DND-41 (cell line): Measurements from ENCODE around the gene MAPK13.
"Not testable (repeated sequence)": the region's sequence is repeated elsewhere in the genome, so short reads cannot be mapped to it uniquely, and the experiment has no call there.

ENCODE experiments used
- ATAC-seq: fragments of 200-7000 bp; cut with Tn5 transposase; 3 replicates; pipeline ENCODE4 v1.9.1; 2021; ENCODE audit warnings: low read depth; ENCODE audit not compliant: insufficient read depth
- DNase-seq: peaks from one replicate; pipeline ENCODE4 v3.0.0-alpha.2; 2020
- H2AFZ ChIP-seq: 2 replicates; pipeline ENCODE4 v1.6.0; 2012; ENCODE audit warnings: low read depth, low read length
- H3K27ac ChIP-seq: 2 replicates; pipeline ENCODE4 v1.5.1; 2012; ENCODE audit warnings: low read length, inconsistent platforms
- H3K27me3 ChIP-seq: fragments of 200-600 bp; sonication (generic); 2 replicates; pipeline ENCODE4 v1.6.0; 2012; ENCODE audit warnings: low read length, mild to moderate bottlenecking, inconsistent platforms; ENCODE audit not compliant: insufficient read depth, poor library complexity
- H3K36me3 ChIP-seq: 2 replicates; pipeline ENCODE4 v1.5.1; 2012; ENCODE audit warnings: low read length, inconsistent platforms; ENCODE audit not compliant: insufficient read depth
- H3K4me1 ChIP-seq: 2 replicates; pipeline ENCODE4 v1.5.1; 2012; ENCODE audit warnings: mild to moderate bottlenecking, low read length; ENCODE audit not compliant: insufficient read depth
- H3K4me2 ChIP-seq: 2 replicates; pipeline ENCODE4 v1.6.0; 2012; ENCODE audit warnings: mild to moderate bottlenecking, moderate library complexity, low read length, inconsistent platforms; ENCODE audit not compliant: insufficient read depth
- H3K4me3 ChIP-seq, 2 experiments: fragments of 200-600 bp in 1 of 2; shearing (Covaris generic) in 1 of 2; 2 replicates each; pipeline ENCODE4 v1.5.1; 2012 to 2016; ENCODE audit warnings: inconsistent platforms in 2 of 2, low read length in 2 of 2, mild to moderate bottlenecking in 2 of 2, low read depth in 1 of 2, moderate library complexity in 1 of 2
- H3K79me2 ChIP-seq: 2 replicates; pipeline ENCODE4 v1.6.0; 2012; ENCODE audit warnings: low read length, inconsistent platforms; ENCODE audit not compliant: insufficient read depth
- H3K9ac ChIP-seq: 2 replicates; pipeline ENCODE4 v1.6.0; 2012; ENCODE audit warnings: low read depth, mild to moderate bottlenecking, inconsistent platforms, low read length, moderate library complexity
- H3K9me3 ChIP-seq: 2 replicates; pipeline ENCODE4 v1.5.1; 2012; ENCODE audit warnings: low read length, moderate library complexity, mild to moderate bottlenecking, inconsistent platforms; ENCODE audit not compliant: insufficient read depth, severe bottlenecking
- H4K20me1 ChIP-seq: 2 replicates; pipeline ENCODE4 v1.6.0; 2012; ENCODE audit warnings: low read length; ENCODE audit not compliant: insufficient read depth
- CTCF ChIP-seq: IDR thresholded peaks from 2 replicates; pipeline ENCODE4 v1.5.1; 2012; ENCODE audit warnings: borderline replicate concordance, low read length, moderate library complexity, mild to moderate bottlenecking; ENCODE audit not compliant: poor library complexity, severe bottlenecking; ENCODE audit errors: extremely low read depth
- EZH2 ChIP-seq: IDR thresholded peaks from 3 replicates; pipeline ENCODE4 v1.6.1; 2012; ENCODE audit warnings: borderline replicate concordance, low read depth, mild to moderate bottlenecking, moderate library complexity, low read length, inconsistent platforms; ENCODE audit not compliant: severe bottlenecking

The MAPK13 gene

GRCh38 chr6:36129941-36130666, at the start of gene MAPK13:
MAPK13 (plus strand) TSS chr6:36130513; CDS start chr6:36130583, 70 bp downstream.
- Histone ChIP-seq H3K4me2 (no peak within 1 kb of the TSS), H3K4me1 (no peaks in the 10 kb centered on the region), H3K9me3 (no peaks in the 10 kb centered on the region), H3K9ac (no peak within 1 kb of the TSS), H3K27ac (no peak within 1 kb of the TSS), H2AFZ (no peak within 1 kb of the TSS), H3K36me3 (no peaks in the 10 kb centered on the region), H3K27me3 (no peaks in the 10 kb centered on the region), H3K79me2 (no peaks in the 10 kb centered on the region), H3K4me3 (no peak within 1 kb of the TSS), H4K20me1 (no peaks in the 10 kb centered on the region)
- no peak for ATAC-seq
- DNase-seq: no peak
- TF ChIP-seq EZH2: no peak
- TF ChIP-seq CTCF: no peak

- H3K27me3 ChIP-seq: no peaks in the 10 kb centered on the region
- H3K79me2 ChIP-seq: no peaks in the 10 kb centered on the region
- H3K27ac ChIP-seq: no peak overlapping the region
- H3K4me1 ChIP-seq: no peaks in the 10 kb centered on the region
- H3K9me3 ChIP-seq: no peaks in the 10 kb centered on the region
- H4K20me1 ChIP-seq: no peaks in the 10 kb centered on the region
- TF ChIP-seq CTCF: no peak
- TF ChIP-seq EZH2: no peak
- H3K9ac ChIP-seq: no peak overlapping the region
- H3K4me3 ChIP-seq: no peak overlapping the region
- peaks cover 71% of the 10 kb centered on the region for H3K36me3 ChIP-seq
- H2AFZ ChIP-seq: no peak overlapping the region
- ATAC-seq (no peak), DNase-seq (no peak)
- H3K4me2 ChIP-seq: no peak overlapping the region
Observed at GRCh38 chr6:36082318-36082717, 48.0 kb upstream of the MAPK13 start.

GRCh38 chr6:36083446-36083845, 46.9 kb upstream of the MAPK13 start:
- Histone ChIP-seq H3K4me3 (no peak overlapping the region), H3K4me2 (no peak overlapping the region), H2AFZ (no peak overlapping the region), H3K79me2 (no peaks in the 10 kb centered on the region), H3K9ac (no peak overlapping the region), H3K9me3 (no peaks in the 10 kb centered on the region), H3K27ac (no peak overlapping the region), H3K4me1 (no peaks in the 10 kb centered on the region), H4K20me1 (no peaks in the 10 kb centered on the region), H3K27me3 (no peaks in the 10 kb centered on the region), H3K36me3 (peaks cover 59% of the 10 kb centered on the region)
- no peak for ATAC-seq
- DNase-seq: no peak
- no peak for TF ChIP-seq CTCF
- TF ChIP-seq EZH2: no peak

GRCh38 chr6:36088204-36088603, 42.1 kb upstream of the MAPK13 start:
- H3K36me3 ChIP-seq: peaks cover 30% of the 10 kb centered on the region
- not testable (repeated sequence) for DNase-seq, H3K4me2 ChIP-seq, H3K79me2 ChIP-seq, H3K9me3 ChIP-seq, H4K20me1 ChIP-seq, H3K27me3 ChIP-seq, H3K4me1 ChIP-seq, ATAC-seq, H2AFZ ChIP-seq, H3K27ac ChIP-seq, H3K9ac ChIP-seq, H3K4me3 ChIP-seq
